Right lobe of liver (tissue), 4 donors: ENCODE measurements around the gene REEP5.

Source experiments
- POLR2A ChIP-seq: fragments of 450-650 bp; IDR thresholded peaks from one replicate; pipeline ENCODE4 v1.6.1; 2017; ENCODE audit warnings: antibody characterized with exemption, mild to moderate bottlenecking
- TF ChIP-seq, protein P1 (sequence below), 4 donors: fragments of 200-600 bp in 3 of 4; fragments of 450-650 bp in 1 of 4; IDR thresholded peaks; one replicate each; pipeline versions ENCODE4 v1.5.1 to v1.8.0; 2016 to 2022; ENCODE audit warnings: antibody characterized with exemption in 4 of 4, mild to moderate bottlenecking in 2 of 4
- donor health status: DM: no; HTN: no; CAD: no.
- donor health status: DM: no; HTN: no; CAD: no.
- donor health status: DM: no; HTN: yes; CAD: no.

DNA sequence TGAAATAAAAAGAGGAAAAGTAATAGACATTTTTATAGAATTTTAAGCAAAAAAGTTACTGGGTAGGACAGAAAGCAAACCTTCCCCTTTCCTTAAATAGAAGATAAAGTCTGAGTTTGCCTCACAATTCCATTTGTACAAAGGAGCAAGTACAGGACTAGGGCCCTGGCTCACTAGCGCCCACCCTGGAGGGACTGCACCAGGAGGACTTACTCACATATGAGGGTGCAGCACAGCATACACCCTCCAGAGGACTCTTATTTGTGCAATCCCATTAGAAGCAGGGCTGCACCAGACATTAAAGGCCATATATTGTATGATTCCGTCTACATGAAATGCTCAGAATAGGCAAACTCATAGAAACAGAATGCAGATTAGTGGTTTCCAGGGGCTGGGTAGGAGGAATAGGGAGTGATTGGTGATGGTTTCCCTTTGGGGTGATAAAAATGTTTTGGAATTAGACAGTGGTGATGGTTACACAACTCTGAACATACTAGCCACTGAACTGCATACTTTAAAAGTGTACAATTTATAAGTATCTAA is 4.5 kb downstream of the REEP5 start:
- TF ChIP-seq, protein P1, sequence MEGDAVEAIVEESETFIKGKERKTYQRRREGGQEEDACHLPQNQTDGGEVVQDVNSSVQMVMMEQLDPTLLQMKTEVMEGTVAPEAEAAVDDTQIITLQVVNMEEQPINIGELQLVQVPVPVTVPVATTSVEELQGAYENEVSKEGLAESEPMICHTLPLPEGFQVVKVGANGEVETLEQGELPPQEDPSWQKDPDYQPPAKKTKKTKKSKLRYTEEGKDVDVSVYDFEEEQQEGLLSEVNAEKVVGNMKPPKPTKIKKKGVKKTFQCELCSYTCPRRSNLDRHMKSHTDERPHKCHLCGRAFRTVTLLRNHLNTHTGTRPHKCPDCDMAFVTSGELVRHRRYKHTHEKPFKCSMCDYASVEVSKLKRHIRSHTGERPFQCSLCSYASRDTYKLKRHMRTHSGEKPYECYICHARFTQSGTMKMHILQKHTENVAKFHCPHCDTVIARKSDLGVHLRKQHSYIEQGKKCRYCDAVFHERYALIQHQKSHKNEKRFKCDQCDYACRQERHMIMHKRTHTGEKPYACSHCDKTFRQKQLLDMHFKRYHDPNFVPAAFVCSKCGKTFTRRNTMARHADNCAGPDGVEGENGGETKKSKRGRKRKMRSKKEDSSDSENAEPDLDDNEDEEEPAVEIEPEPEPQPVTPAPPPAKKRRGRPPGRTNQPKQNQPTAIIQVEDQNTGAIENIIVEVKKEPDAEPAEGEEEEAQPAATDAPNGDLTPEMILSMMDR (IDR thresholded peaks at IDR 0.05) = no peak
- TF ChIP-seq POLR2A = no peak
